CD14-positive monocyte (primary cell): ENCODE data around the gene MVP. TPM values are rescaled to one million over a fixed set of nuclear protein-coding genes. Genes with fewer than 3 reads are reported as not detected.
"Not testable (repeated sequence)": the region's sequence is repeated elsewhere in the genome, so short reads cannot be mapped to it uniquely, and the experiment has no call there.

Experiments
- DNase-seq, 3 donors: peaks; one replicate each; pipeline ENCODE4 v3.0.0-alpha.2; 2011 to 2022
- H2AFZ ChIP-seq: 2 replicates; pipeline ENCODE4 v1.6.0; 2012; ENCODE audit warnings: mild to moderate bottlenecking, low read depth, low read length, inconsistent platforms; ENCODE audit not compliant: insufficient read depth, poor library complexity, severe bottlenecking
- H3K27ac ChIP-seq, 2 donors: 1 replicate in 1 of 2; 2 replicates in 1 of 2; pipeline ENCODE4 v1.5.1; 2012 to 2013; ENCODE audit warnings: low read length in 2 of 2, control low read depth in 1 of 2, inconsistent platforms in 1 of 2, low read depth in 1 of 2, mild to moderate bottlenecking in 1 of 2
- H3K27me3 ChIP-seq, 2 donors: one replicate each; pipeline versions ENCODE4 v1.6.0 to v1.6.1; 2011 to 2013; ENCODE audit warnings: low read length in 2 of 2; ENCODE audit not compliant: control insufficient read depth in 2 of 2, insufficient read depth in 2 of 2
- H3K36me3 ChIP-seq, 2 donors: replicated peaks in 1 of 2; 1 replicate in 1 of 2; 2 replicates in 1 of 2; pipeline versions ENCODE4 v1.5.1 to v1.6.1; 2012 to 2013; ENCODE audit warnings: low read length in 2 of 2, control low read depth in 1 of 2, inconsistent platforms in 1 of 2, mild to moderate bottlenecking in 1 of 2; ENCODE audit not compliant: insufficient read depth in 2 of 2, control insufficient read depth in 1 of 2
- H3K4me1 ChIP-seq, 2 donors: 1 replicate in 1 of 2; 2 replicates in 1 of 2; pipeline versions ENCODE4 v1.5.1 to v1.6.1; 2012 to 2013; ENCODE audit warnings: low read length in 2 of 2, control low read depth in 1 of 2, inconsistent platforms in 1 of 2, mild to moderate bottlenecking in 1 of 2, moderate library complexity in 1 of 2; ENCODE audit not compliant: insufficient read depth in 2 of 2, control insufficient read depth in 1 of 2
- H3K4me2 ChIP-seq: replicated peaks from 2 replicates; pipeline ENCODE3; 2012; ENCODE audit warnings: low read length, moderate library complexity, mild to moderate bottlenecking; ENCODE audit not compliant: poor library complexity, severe bottlenecking; ENCODE audit errors: extremely low read depth
- H3K4me3 ChIP-seq, 3 experiments: fragments of 200-600 bp in 1 of 3; sonication (generic) in 1 of 3; replicated peaks in 1 of 3; 1 replicate in 2 of 3; 2 replicates in 1 of 3; pipeline ENCODE4 v1.5.1; 2011 to 2013; ENCODE audit warnings: low read length in 3 of 3, mild to moderate bottlenecking in 3 of 3, control low read depth in 2 of 3, low read depth in 2 of 3, inconsistent platforms in 1 of 3, moderate library complexity in 1 of 3
- H3K79me2 ChIP-seq: 2 replicates; pipeline ENCODE4 v1.6.0; 2012; ENCODE audit warnings: mild to moderate bottlenecking, control low read depth, inconsistent platforms, low read length, moderate library complexity; ENCODE audit not compliant: insufficient read depth
- H3K9ac ChIP-seq: 2 replicates; pipeline ENCODE4 v1.6.0; 2017; ENCODE audit warnings: low read length, mild to moderate bottlenecking; ENCODE audit not compliant: insufficient read depth, poor library complexity, severe bottlenecking
- H3K9me3 ChIP-seq, 2 donors: replicated peaks in 1 of 2; 1 replicate in 1 of 2; 2 replicates in 1 of 2; pipeline versions ENCODE4 v1.5.1 to v1.6.1; 2012 to 2013; ENCODE audit warnings: low read length in 2 of 2, control low read depth in 1 of 2; ENCODE audit not compliant: control insufficient read depth in 1 of 2, insufficient read depth in 1 of 2
- H4K20me1 ChIP-seq: 2 replicates; pipeline ENCODE4 v1.6.0; 2012; ENCODE audit warnings: mild to moderate bottlenecking, low read length, control low read depth, moderate library complexity; ENCODE audit not compliant: insufficient read depth
- H3K27ac Mint-ChIP-seq, 7 donors: one replicate each; pipeline ENCODE4 v1.8.0; 2020; ENCODE audit warnings: mild to moderate bottlenecking in 7 of 7, mixed read lengths in 7 of 7, moderate library complexity in 6 of 7, inconsistent platforms in 2 of 7
- H3K27me3 Mint-ChIP-seq, 3 donors: one replicate each; pipeline ENCODE4 v1.8.0; 2021 to 2022; ENCODE audit warnings: low read depth in 3 of 3, mild to moderate bottlenecking in 3 of 3, mixed read lengths in 3 of 3, moderate library complexity in 3 of 3, inconsistent platforms in 1 of 3
- H3K36me3 Mint-ChIP-seq, 2 donors: one replicate each; pipeline ENCODE4 v1.8.0; 2020; ENCODE audit warnings: mixed read lengths in 2 of 2, inconsistent platforms in 1 of 2, mild to moderate bottlenecking in 1 of 2
- H3K4me1 Mint-ChIP-seq: one replicate; pipeline ENCODE4 v1.8.0; 2020; ENCODE audit warnings: mild to moderate bottlenecking, mixed read lengths
- H3K4me3 Mint-ChIP-seq, 2 donors: one replicate each; pipeline ENCODE4 v1.8.0; 2020; ENCODE audit warnings: mild to moderate bottlenecking in 2 of 2, mixed read lengths in 2 of 2, moderate library complexity in 1 of 2
- H3K9me3 Mint-ChIP-seq, 7 donors: one replicate each; pipeline ENCODE4 v1.8.0; 2020 to 2022; ENCODE audit warnings: mixed read lengths in 7 of 7, mild to moderate bottlenecking in 6 of 7, moderate library complexity in 6 of 7, inconsistent platforms in 2 of 7
- CTCF ChIP-seq: fragments of 200-600 bp; IDR thresholded peaks from one replicate; pipeline ENCODE4 v1.8.0; 2022; ENCODE audit warnings: antibody characterized with exemption, mild to moderate bottlenecking
- WGBS: methylation state at CpG from one replicate; pipeline ENCODE4 v1.1.5; 2013; ENCODE audit warnings: missing lambda C conversion rate; ENCODE audit not compliant: insufficient coverage; 5-methylcytosine and 5-hydroxymethylcytosine counted together
- intact Hi-C, 2 donors: fragments of 100-400 bp; cut with micrococcal nuclease; formaldehyde crosslinking; loops; one replicate each; pipeline versions ENCODE4 v1.15.0 to v1.15.1; 2023
- polyA plus RNA-seq, 3 donors: library from polyadenylated mRNA; depleted of rRNA in 1 of 3; unstranded in 2 of 3; stranded (reverse) in 1 of 3; fragments of 300-500 nt in 2 of 3; fragments of >200 nt in 1 of 3; fragmentation: Illumina TruSeq in 2 of 3; gene quantifications; 1 replicate in 2 of 3; 2 replicates in 1 of 3; pipeline ENCODE4 v1.2.3, GENCODE V29; 2012 to 2021

MVP gene
- polyA plus RNA-seq, 3 donors: 146 to 274 (median 185) TPM

GRCh38 chr16:29864205-29864604, 43.9 kb downstream of the MVP start:
- Mint-ChIP-seq H3K27ac (no peak overlapping the region), H3K4me3 (no peak overlapping the region), H3K27me3 (peaks cover 0 to 14% (median 3%) of the 10 kb centered on the region in 3 donors), H3K9me3 (peaks cover 0 to 2% (median 0%) of the 10 kb centered on the region in 7 donors), H3K36me3 (peaks cover 20 to 22% of the 10 kb centered on the region in 2 donors), H3K4me1 (peaks cover 23% of the 10 kb centered on the region)
- peaks cover 18% of the 10 kb centered on the region for H4K20me1 ChIP-seq
- peaks cover 23% of the 10 kb centered on the region for H3K79me2 ChIP-seq
- no peak overlapping the region for H3K27ac ChIP-seq
- peaks cover 13 to 24% of the 10 kb centered on the region in 2 donors for H3K4me1 ChIP-seq
- peaks cover 21 to 22% of the 10 kb centered on the region in 2 donors for H3K36me3 ChIP-seq
- no peak overlapping the region for H3K4me3 ChIP-seq
- no peak for DNase-seq
- intact Hi-C loops: loop anchor here (5.0 to 10.0 kb wide), 4 partner anchors 42 to 111 kb away; partner anchors contain the start of genes KCTD13 (in 1 of the 2), MVP (in 1 of the 2), PAGR1 (in 1 of the 2) and TAOK2 (in 1 of the 2)
- TF ChIP-seq CTCF: no peak
- H3K4me2 ChIP-seq: no peak overlapping the region
- no peak overlapping the region for H2AFZ ChIP-seq
- no peaks in the 10 kb centered on the region for H3K9me3 ChIP-seq
- 90% methylated on average over 4 of the region's 9 CpGs for WGBS
- no peak overlapping the region for H3K9ac ChIP-seq
- H3K27me3 ChIP-seq: no peaks in the 10 kb centered on the region

- H4K20me1 ChIP-seq: no peaks in the 10 kb centered on the region
- no peak for TF ChIP-seq CTCF
- no peak overlapping the region for H3K4me3 ChIP-seq
- 91% methylated on average over 8 of the region's 8 CpGs for WGBS
- H3K4me1 ChIP-seq: peaks cover 3 to 4% of the 10 kb centered on the region in 2 donors
- no peak overlapping the region for H3K27ac ChIP-seq
- Mint-ChIP-seq H3K9me3 (peaks cover 0 to 1% (median 0%) of the 10 kb centered on the region in 7 donors), H3K4me1 (peaks cover 3% of the 10 kb centered on the region), H3K36me3 (no peaks in the 10 kb centered on the region), H3K4me3 (no peak overlapping the region), H3K27ac (no peak overlapping the region), H3K27me3 (peaks cover 2 to 16% (median 7%) of the 10 kb centered on the region in 3 donors)
- no peak overlapping the region for H2AFZ ChIP-seq
- DNase-seq: no peak
- H3K27me3 ChIP-seq: no peaks in the 10 kb centered on the region
- no peak overlapping the region for H3K9ac ChIP-seq
- no peaks in the 10 kb centered on the region for H3K36me3 ChIP-seq
- intact Hi-C loops: loop anchor here in 1 of 2 donors (10.0 kb wide), 2 partner anchors 56 to 106 kb away; partner anchors contain the start of genes KCTD13 and TAOK2
- no peaks in the 10 kb centered on the region for H3K9me3 ChIP-seq
- H3K79me2 ChIP-seq: no peaks in the 10 kb centered on the region
- H3K4me2 ChIP-seq: no peak overlapping the region
These were observed 48.2 kb downstream of the MVP start for GRCh38 chr16:29868396-29869009.

- H3K4me1 Mint-ChIP-seq, H3K27ac ChIP-seq, H4K20me1 ChIP-seq, H2AFZ ChIP-seq, H3K4me3 ChIP-seq, H3K36me3 ChIP-seq, H3K79me2 ChIP-seq, H3K4me3 Mint-ChIP-seq, H3K36me3 Mint-ChIP-seq, H3K27me3 ChIP-seq, H3K4me2 ChIP-seq, H3K9ac ChIP-seq, H3K9me3 Mint-ChIP-seq, H3K27ac Mint-ChIP-seq, H3K4me1 ChIP-seq, H3K9me3 ChIP-seq, DNase-seq: not testable (repeated sequence)
- 95% methylated on average over 4 of the region's 8 CpGs for WGBS
- H3K27me3 Mint-ChIP-seq: peaks cover 2 to 16% (median 7%) of the 10 kb centered on the region in 3 donors
- intact Hi-C loops: loop anchor here in 1 of 2 donors (10.0 kb wide), 2 partner anchors 56 to 106 kb away; partner anchors contain the start of genes KCTD13 and TAOK2
These were observed 48.8 kb downstream of the MVP start for GRCh38 chr16:29869067-29869466.
